ENCODE data around the gene DBP.
"Not testable (repeated sequence)": the region's sequence is repeated elsewhere in the genome, so short reads cannot be mapped to it uniquely, and the experiment has no call there.

DBP gene, protein sequence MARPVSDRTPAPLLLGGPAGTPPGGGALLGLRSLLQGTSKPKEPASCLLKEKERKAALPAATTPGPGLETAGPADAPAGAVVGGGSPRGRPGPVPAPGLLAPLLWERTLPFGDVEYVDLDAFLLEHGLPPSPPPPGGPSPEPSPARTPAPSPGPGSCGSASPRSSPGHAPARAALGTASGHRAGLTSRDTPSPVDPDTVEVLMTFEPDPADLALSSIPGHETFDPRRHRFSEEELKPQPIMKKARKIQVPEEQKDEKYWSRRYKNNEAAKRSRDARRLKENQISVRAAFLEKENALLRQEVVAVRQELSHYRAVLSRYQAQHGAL

GRCh38 chr19:48636859-48637448 is at the start of gene DBP:
DBP (minus strand) TSS chr19:48637379; CDS start chr19:48636994, 385 bp downstream.
- DNase-seq = peak; percentile 46

- not testable (repeated sequence) for DNase-seq
Measured at GRCh38 chr19:48686637-48687036, 49.5 kb upstream of the DBP start.

- DNase-seq = no peak
Measured at GRCh38 chr19:48686088-48686487, 48.9 kb upstream of the DBP start.

DNA sequence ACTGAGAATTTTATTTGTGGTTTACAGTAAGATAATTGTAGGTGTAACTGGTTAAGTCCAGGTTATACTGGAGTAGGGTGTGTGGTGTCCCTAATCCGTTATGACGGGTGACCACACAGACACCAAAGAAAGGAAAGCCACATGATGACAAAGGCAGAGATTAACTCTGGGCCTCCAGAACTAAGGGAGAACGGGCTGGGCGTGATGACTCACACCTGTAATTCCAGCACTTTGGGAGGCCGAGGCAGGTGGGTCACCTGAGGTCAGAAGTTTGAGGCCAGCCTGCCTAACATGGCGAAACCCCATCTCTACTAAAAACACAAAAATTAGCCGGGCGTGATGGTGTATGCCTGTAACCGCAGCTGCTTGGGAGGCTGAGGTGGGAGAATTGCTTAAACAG is 48.4 kb upstream of the DBP start:
- DNase-seq = no peak

DNA sequence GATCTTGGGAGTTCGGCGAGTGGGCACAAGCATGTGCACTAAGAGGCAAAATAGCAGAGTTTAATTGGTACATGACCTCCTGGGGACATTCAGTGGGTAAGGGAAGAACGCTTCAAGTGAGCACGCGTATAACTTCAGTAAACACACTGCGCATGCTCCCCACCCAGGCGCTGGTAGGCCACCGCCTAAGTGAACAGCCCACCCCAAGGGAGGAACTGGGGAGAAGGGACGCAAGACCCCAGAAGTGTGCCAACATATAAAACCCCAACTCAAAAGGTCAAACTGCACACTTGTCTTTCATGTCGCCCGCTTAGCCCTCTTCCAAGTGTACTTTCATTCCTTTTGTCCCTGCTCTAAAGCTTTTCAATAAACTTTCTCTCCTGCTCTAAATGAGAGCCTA is 46.2 kb upstream of the DBP start:
- DNase-seq = no peak

DNA sequence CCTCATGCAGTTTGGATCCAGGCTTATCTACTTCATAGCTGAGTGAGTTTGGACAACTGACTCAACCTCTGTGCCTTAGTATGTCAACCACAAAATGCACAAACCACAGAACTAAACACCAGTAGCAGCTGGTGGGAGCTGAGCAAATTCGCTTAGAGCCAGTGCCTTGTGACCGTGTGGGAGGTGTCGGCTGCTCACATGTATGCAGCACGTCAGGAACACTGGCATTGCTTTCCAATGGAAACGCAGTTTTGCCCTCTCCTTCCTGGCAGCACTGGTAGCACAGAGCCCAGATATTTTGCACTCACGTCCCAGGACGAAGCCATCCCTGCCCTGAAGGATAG is 43.9 kb upstream of the DBP start:
- DNase-seq = no peak

DNA sequence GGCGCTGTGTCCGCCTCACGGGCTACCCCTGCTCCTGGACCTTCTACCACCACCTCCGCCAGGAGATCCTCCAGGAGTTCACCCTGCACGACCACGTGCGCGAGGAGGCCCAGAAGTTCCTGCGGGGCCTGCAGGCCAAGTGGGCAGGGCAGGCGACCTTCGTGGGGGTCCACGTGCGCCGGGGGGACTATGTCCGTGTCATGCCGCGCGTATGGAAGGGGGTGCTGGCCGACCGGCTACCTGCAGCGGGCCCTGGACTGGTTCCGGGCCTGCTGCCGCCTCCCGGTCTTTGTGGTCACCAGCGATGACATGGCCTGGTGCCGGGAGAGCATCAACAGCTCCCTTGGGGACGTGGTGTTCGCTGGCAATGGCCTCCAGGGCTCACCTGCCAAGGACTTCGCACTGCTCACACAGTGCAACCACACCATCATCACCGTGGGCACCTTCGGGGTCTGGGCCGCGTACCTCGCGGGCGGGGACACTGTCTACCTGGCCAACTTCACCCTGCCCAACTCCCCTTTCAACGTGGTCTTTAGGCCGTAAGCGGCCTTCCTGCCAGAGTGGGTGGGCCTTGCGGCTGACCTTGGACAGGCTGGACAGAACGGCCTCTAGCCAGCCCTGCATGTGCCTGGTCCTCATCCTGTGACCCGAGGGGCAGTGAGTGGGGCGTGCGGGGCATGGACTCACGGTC is 43.4 kb upstream of the DBP start:
- no peak for DNase-seq

GRCh38 chr19:48680006-48680405 is 42.8 kb upstream of the DBP start:
- DNase-seq = not testable (repeated sequence)

GRCh38 chr19:48678201-48678600 is 41.0 kb upstream of the DBP start:
- no peak for DNase-seq

GRCh38 chr19:48676887-48677286 is 39.7 kb upstream of the DBP start:
- no peak for DNase-seq

GRCh38 chr19:48676487-48676886 is 39.3 kb upstream of the DBP start:
- no peak for DNase-seq

- peak; percentile 73 for DNase-seq
Measured at GRCh38 chr19:48674921-48675824, 38.0 kb upstream of the DBP start.

- DNase-seq = no peak
Measured at GRCh38 chr19:48674216-48674809, 37.1 kb upstream of the DBP start.

- no peak for DNase-seq
Measured at GRCh38 chr19:48673436-48674100, 36.4 kb upstream of the DBP start.

DNA sequence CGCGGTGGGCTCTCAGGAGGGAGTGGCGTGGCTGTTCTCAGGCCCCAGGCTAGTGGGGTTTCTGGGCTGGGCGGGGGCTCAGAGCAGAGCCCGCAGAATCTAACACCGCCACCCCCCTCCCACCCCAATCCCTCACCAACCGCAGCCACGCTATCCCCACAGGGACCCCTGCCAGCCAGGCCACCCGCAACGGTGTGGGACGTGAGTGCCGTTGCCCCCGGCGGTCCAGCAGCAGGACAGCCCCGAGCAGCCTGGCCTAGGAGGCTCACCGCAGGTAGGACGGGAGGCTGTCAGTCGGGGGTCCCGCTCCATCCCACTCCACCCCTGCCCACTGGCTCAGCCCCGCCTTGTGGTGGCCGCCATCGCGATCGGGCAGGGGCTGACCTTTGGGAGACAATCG is 35.8 kb upstream of the DBP start, which contains the start of gene NTN5:
Gene NTN5 (minus strand): TSS at position 24 of the 400 bp plus-strand sequence. CDS start 2,031 bp downstream, outside the sequence.
- no peak for DNase-seq

GRCh38 chr19:48671446-48671995 is 34.3 kb upstream of the DBP start:
- no peak for DNase-seq

GRCh38 chr19:48670699-48671445 is 33.7 kb upstream of the DBP start:
- no peak for DNase-seq

GRCh38 chr19:48669903-48670668 is 32.9 kb upstream of the DBP start:
- no peak for DNase-seq

DNA sequence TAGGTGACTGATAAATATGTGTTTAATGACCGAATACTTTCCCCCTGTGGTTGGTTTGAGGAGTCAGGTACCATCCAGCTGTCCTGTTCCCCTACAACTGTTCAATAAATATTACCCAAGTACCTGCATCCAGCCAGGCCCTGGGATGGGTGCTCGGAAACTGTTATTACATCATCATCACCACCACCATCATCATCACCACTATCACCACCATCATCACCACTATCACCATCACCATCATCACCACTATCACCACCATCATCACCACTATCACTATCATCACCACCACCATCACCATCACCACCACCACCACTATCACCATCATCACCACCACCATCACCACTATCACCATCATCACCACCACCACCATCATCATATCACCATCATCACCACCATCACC is 31.6 kb upstream of the DBP start:
- DNase-seq = no peak

GRCh38 chr19:48668332-48668731 is 31.2 kb upstream of the DBP start:
- no peak for DNase-seq
